ENCODE measurements around the gene TMEM89.

The TMEM89 gene

DNA sequence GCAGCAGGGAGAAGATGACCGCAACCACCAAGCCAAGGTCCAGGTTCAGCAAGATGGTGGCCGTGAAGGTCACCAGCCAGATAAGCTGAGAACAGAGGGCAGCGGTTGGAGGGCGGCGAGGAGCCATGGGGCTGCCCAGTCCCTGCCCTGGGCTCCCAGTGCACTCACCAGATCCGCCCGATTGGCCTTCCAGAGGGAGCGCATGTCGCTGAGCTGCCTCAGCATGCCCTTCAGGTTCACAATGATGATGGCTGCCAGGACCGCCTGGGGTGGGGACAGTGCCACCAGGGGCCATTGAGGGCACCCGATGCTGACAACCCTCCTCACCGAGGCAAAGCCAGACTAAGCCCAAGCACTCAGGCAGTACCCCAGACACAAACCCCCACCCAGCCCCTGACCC, 8.3 kb upstream of the TMEM89 start:
- TF ChIP-seq, protein P1, sequence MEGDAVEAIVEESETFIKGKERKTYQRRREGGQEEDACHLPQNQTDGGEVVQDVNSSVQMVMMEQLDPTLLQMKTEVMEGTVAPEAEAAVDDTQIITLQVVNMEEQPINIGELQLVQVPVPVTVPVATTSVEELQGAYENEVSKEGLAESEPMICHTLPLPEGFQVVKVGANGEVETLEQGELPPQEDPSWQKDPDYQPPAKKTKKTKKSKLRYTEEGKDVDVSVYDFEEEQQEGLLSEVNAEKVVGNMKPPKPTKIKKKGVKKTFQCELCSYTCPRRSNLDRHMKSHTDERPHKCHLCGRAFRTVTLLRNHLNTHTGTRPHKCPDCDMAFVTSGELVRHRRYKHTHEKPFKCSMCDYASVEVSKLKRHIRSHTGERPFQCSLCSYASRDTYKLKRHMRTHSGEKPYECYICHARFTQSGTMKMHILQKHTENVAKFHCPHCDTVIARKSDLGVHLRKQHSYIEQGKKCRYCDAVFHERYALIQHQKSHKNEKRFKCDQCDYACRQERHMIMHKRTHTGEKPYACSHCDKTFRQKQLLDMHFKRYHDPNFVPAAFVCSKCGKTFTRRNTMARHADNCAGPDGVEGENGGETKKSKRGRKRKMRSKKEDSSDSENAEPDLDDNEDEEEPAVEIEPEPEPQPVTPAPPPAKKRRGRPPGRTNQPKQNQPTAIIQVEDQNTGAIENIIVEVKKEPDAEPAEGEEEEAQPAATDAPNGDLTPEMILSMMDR (IDR thresholded peaks at IDR 0.05; ENCODE audit: low read depth, low read length), result no peak
- H3K4me3 ChIP-seq (ENCODE audit: low read depth, low read length), result no peak overlapping the region
- no peak for DNase-seq (ENCODE audit: low read depth, low spot score)
- in situ Hi-C loops (cut with HindIII; ENCODE audit: low sequenced_read_pairs), result no loop called here

DNA sequence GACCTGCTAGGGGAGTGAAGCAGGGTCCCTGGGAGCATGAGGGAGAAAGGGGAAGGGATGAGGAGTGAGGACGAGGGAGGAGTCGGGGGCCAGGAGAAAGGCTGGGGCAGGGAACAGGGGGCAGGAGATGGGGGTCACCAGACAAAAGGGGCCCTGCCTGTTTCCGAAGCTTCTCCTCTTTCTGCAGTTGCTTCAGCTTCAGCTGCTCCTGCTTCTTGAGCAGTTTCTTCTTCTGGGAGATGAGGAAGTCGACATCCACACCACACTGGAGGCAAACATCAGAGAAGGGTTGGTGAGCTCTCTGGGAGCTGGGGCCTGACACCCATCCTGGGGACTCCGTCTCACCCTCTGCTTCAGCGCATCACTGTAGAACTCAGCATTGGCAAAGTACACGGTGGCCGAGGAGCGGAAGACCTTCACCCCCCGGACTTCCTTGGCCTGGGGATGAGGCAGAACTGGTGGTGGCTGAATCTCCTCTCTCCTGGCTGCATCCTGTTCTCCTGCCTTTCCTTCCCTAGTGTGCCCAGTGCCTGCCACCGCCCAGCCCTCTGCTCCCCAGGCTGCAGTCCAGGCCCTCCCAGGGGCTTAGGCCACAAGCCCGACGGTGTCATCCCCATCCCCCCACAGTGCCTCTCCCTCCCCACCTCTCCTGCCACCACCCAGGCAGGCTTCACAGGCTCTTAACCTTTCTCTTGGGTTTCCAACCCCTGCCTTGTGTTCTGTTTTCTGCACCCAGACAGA, 6.9 kb upstream of the TMEM89 start:
- H3K4me3 ChIP-seq (ENCODE audit: low read depth, low read length), result no peak overlapping the region
- in situ Hi-C loops (cut with HindIII; ENCODE audit: low sequenced_read_pairs), result no loop called here
- DNase-seq (ENCODE audit: low read depth, low spot score), result no peak
- TF ChIP-seq, protein P1 (IDR thresholded peaks at IDR 0.05; ENCODE audit: low read depth, low read length), result no peak

DNA sequence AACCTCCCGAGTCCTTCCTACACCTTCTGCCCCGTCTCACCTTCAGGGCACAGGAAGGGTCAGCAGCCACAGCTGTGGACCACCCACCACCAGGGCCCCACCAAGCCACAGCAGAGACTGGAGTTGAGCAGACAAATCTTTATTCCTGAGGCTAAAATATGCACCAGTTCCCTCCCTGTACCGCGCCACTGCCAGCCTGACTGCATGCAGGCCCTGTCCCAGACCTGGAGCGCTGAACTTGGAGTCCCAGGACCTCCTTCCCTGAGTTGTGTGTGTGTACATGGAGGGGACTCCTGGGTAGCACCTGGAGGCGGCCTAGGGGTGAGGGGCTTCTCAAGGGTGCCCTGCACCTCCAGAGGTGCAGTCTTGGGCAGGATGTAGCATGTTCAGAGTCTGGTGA, 4.0 kb upstream of the TMEM89 start:
- TF ChIP-seq, protein P1 (IDR thresholded peaks at IDR 0.05; ENCODE audit: low read depth, low read length), result no peak
- in situ Hi-C loops (cut with HindIII; ENCODE audit: low sequenced_read_pairs), result no loop called here
- DNase-seq (ENCODE audit: low read depth, low spot score), result no peak
- no peak overlapping the region for H3K4me3 ChIP-seq (ENCODE audit: low read depth, low read length)

DNA sequence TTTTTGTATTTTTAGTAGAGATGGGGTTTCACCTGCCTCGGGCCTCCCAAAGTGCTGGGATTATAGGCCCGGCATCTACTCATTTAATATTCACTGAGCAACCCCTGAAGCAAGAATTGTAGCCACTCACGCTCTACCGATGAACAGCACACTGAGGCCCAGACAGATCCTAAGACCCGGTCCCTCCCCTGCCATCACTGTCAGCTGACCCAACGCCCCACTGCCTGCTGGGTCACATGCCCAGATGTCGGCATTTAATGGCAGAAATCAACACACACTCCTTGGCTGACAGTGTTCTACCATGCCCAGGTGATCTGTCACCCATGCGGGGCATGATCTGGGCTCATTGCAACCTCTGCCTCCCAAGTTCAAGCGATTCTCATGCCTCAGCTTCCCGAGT, 3.2 kb upstream of the TMEM89 start:
- no peak overlapping the region for H3K4me3 ChIP-seq (ENCODE audit: low read depth, low read length)
- DNase-seq (ENCODE audit: low read depth, low spot score), result no peak
- TF ChIP-seq, protein P1 (IDR thresholded peaks at IDR 0.05; ENCODE audit: low read depth, low read length), result no peak
- in situ Hi-C loops (cut with HindIII; ENCODE audit: low sequenced_read_pairs), result no loop called here

DNA sequence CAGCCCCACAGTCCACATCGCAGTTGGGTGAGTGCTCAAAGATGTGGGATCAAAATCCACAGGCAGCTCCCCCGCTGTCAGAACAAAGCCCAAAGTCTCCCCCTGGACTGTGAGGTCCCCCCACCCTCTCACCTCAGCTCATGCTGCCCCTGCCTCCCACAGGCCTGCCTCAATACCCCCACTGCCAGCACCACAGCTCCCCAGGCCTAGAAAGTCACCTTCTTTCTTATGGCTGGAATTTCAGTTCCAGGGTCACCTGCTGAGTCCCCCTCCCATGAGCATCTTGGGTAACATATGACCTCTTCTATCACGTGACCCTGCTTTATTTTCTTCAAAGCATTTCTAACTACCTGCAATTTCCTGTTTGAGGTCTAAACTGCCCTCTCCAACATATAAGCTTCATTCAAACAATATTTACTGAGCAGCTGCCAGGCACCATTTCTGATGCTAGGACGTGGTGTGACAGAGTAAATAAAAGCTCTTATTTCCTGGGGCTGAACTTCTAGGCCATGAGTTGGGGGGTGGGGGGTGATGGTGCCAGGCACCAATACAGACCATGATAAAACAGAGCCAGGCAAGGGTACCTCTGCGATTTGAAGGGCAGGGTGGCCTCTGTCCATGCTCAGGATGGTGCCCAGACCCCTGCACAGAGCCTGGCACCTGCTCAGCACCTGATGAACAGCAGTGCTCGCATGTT, 2.4 kb upstream of the TMEM89 start:
- TF ChIP-seq, protein P1 (IDR thresholded peaks at IDR 0.05; ENCODE audit: low read depth, low read length), result no peak
- in situ Hi-C loops (cut with HindIII; ENCODE audit: low sequenced_read_pairs), result no loop called here
- DNase-seq (ENCODE audit: low read depth, low spot score), result no peak
- no peak overlapping the region for H3K4me3 ChIP-seq (ENCODE audit: low read depth, low read length)

DNA sequence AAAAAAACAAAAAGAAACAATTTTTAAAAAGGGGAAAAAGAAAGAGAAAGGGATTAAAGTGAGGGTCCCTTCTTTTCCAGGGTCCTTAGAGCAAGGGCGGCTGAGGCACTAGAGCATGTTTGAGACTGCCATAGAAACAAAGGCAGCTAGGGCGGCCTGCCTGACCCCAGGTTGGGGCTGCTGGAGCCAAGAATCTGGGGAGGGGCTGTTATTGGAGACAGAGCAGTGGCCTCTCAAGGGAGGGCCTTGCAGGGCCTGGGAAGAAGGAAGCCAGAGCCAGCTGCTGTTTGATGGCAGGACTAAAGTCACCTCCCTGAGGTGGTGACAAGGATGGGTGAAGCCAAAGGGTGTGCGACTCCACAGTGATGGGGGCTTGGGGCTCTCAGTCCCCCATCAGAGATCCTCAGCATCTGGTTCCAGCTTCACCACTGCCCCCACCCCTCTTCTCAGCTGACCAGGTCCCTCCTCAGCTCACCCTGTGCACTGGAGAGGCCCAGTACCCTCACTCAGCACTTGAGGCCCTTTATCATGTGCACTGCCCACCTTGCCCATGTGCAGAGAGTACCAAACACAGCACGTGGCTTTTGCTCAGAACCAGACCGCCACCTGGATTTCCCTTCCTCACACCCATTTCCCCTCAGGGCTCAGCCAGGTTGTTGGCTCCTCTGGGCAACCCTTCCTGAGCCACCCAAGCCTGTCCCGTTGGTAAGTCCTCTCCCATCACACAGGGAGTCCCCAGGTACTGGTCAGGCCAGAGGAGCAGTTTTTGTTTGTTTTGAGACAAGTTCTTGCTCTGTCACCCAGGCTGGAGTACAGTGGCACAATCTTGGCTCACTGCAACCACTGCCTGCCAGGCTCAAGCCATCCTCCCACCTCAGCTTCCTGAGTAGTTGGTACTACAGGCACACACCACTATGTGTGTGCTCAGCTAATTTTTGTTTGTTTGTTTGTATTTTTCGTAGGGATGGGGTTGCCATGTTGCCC, 1.7 kb downstream of the TMEM89 start:
- no peak for DNase-seq (ENCODE audit: low read depth, low spot score)
- TF ChIP-seq, protein P1 (IDR thresholded peaks at IDR 0.05; ENCODE audit: low read depth, low read length), result no peak
- no peak overlapping the region for H3K4me3 ChIP-seq (ENCODE audit: low read depth, low read length)
- in situ Hi-C loops (cut with HindIII; ENCODE audit: low sequenced_read_pairs), result no loop called here

Measured in astrocyte of the spinal cord (primary cell).